NCI-H510A (cell line): ENCODE results near the gene TMEM131L.
"Not testable (repeated sequence)": the region's sequence is repeated elsewhere in the genome, so short reads cannot be mapped to it uniquely, and the experiment has no call there.

ENCODE experiments used
- DNase-seq: peaks from one replicate; lab custom pipeline; 2025; lab: John Stamatoyannopoulos, UW

The TMEM131L gene

DNA sequence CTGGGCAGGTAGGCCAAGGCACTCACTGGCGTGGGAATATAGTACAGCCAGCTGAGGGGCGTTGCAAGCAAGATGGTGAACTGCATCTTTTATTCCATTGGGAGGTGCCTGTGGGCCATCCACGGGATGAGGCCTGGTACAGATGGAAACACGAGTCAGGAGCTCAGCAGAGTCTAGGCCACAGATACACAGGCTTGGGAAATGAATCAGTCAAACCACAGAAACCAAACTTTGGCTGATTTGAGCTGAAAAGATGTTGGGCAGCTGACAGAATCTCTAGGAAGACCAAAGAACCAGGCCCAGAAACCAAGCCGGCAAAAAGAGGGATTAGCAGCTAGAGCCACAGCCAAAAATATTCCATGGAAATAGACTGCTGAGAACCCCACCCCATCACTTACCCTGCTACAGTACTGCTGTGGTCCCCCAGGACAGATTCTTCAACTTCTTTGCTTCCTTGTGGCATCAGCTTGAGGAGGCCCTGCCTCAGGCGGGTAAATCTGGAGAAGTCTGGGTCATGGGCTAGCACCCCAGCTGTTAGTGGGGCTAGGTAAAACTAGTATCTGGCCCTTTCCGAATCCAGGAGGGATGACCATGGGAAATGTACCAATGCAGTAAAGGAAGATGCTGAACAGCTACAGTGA is 75.4 kb downstream of the TMEM131L start:
- DNase-seq: no peak

DNA sequence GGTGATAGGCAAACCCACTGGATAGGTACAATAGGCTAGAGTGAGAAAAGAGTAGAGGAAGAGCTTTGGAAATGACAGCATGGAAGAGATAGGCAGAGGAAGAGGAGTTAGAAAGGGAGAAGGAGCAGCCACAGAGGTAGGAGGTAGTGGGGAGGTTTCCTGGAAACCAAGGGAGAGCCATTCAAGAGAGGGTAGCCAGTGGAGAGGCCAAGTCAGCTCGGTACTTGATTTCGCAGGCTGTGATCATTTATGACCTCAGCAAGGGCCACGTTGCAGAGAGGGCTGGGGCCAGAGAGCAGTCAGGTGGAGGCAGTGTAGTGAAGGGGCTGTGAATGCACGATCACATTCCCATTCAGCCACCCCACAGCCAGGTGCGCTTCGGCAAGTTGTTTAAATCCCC is 76.0 kb downstream of the TMEM131L start:
- no peak for DNase-seq

DNA sequence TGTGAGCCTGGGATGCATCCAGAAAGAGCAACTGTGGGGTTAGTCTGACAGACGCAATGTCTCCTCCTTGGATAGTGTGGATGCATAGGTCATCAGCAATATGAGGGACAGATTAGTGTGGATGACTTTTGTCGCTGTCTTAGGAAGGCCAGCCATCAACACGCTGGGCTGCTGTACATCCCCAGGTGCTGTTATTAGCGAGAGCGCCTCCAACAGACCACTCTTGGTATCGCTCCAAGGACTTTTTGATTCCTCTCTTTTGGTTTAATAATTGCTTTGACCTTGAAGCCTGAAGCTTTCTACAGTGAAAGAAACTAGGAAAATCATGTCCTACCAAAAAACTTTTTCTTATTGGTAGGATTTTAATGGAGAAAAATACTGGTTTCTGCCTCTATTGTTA is 76.7 kb downstream of the TMEM131L start:
- DNase-seq: no peak

DNA sequence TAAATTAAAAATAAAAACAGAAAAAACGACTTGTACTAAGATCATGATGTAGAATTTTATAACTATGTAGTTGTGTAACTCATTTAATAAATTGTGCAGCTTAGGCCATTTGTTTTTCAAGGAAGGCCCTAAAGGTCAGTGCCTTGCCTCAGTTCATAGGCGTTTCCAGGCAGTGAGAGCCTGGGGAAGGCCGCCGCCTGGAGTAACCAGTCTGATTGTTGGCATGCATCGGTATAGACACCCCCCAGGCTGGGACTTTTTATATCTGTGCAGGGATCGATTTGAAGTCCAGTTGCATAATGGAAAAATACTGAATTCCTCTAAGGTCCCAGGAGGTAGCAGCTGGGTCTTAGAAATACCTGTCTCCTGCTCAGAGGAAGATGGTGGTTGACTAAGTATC is 77.2 kb downstream of the TMEM131L start:
- DNase-seq: no peak

DNA sequence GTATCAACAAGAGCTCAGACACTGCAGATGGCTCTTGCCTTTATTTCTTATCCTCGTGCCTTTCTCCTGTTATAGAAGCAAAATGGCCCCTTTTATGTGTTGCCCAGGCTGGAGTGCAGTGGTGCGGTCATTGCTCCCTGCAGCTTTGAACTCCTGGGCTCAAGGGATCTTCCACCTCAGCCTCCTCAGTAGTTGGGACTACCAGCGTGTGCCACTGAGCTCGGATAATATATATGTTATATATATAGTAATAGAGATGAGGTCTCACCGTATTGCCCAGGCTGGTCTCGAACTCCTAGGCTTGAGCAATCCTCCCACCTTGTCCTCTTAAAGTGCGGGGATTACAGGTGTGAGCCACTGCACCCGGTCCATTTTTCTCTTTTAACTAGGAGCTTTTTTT is 79.7 kb downstream of the TMEM131L start:
- no peak for DNase-seq

DNA sequence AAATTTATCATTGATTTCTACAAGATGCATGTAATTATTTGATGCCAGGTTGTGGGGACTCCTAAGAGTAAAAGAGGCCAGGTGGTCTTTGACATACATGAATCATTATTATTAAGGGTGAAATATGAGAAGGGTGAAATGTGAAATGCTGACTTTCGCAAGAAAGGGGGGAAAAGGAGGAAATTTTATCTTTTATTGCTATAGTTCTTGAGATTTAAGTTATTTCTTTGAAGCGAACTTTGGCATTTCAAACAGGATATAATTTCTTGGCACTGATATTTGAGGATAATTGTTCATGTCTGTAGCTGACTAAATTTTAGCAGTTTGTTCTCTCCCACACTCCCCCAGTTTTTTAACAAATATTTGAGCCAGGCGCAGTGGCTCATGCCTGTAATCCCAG is 80.1 kb downstream of the TMEM131L start:
- DNase-seq: no peak

DNA sequence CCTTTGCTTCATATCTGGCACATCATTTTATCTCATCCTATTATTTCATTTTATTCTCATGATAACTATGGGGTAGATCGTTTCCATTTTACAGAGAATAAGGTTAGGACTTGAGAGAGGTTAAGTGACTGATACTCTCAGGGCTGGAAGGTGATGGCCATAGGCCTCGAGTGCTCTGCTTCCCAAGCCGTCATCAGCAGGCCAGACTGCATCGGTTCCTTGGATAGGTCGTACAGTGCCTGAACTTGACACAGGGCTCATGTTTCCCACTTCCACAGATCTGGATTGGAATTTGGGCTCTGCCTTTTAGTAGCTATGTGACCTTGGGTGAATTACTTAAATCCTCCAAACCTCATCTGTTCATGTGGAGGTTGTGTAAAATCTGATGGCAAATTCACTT is 81.4 kb downstream of the TMEM131L start:
- DNase-seq: no peak

DNA sequence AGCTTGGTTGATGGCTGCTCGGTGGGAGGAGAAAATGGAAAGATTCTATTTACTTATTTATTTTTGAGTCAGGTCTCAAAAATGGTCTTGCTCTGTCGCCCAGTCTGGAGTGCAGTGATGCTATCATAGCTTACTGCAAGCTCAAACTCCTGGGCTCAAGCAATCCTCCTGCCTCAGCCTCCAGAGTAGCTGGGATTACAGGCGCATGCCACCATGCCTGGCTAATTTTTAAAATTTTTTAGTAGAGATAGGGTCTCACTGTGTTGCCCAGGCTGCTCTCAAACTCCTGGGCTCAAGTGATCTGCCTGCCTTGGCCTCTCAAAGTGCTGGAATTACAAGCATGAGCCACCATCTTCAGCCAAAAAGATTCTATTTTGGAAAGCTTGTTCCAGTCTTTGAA is 82.7 kb downstream of the TMEM131L start:
- not testable (repeated sequence) for DNase-seq

DNA sequence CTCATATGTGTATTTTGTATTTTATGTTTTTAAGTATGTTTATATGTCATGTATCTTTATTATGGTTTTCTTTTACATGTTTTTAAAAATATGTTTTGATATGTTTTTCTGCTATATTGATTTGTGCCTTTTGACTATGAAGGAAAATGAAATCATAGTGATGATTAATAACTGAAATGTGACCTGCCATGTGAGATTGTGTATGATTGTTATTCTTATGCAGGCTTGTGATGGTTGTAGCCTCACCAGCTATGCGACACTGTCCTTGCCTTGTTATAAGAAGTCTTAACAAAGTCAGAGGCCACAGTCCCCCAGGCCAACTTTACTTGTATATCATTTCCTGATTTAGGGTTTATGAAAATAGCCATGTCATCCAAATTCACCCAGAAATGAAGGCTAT is 83.2 kb downstream of the TMEM131L start:
- DNase-seq: no peak

DNA sequence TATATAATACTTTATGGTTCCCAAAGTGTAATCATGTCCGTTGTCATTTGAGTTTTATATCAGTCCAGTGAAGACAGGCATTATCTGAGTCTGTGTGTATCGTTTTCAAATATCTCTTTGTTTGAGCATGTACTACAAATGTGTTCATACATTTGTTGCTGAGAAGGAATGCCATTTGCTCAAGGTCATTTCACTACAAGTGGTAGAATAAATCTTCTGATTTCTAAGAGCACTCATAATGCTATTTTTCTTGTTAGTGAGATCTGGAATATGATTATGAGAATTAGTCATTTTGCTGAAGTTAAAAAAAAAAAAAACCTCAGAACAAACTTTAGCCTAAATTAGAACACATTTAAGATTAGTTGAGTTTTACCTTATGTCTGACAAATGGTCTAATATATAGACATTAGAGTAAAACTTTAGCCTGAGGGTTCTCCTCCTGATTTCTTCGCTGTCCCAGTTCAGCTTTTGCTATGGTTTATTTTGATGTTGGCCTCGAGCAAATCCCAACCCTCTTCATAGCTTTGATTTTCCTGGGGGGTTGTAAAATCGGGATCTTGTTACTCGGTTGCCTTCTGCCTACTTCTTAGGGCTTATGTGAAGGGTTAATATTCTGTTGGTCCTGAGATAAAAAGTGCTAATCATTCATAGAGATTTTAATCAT is 87.1 kb downstream of the TMEM131L start:
- DNase-seq: no peak

DNA sequence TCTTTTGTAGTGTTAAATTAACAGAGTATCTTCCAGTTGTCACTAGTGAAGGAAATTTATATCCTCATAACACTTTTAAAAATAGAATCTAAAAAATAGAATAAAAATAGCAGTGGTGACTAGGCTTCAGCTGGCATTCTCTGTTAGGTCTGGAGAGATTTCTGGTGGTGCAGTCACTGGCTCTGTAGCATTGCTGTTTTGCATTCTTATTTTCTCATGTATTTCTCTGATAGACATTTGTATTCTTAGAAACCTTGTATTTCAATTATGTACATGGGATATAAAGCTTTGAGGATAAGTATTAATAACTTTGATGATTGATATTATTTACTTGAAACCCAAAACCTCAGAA is 87.6 kb downstream of the TMEM131L start:
- DNase-seq: no peak

DNA sequence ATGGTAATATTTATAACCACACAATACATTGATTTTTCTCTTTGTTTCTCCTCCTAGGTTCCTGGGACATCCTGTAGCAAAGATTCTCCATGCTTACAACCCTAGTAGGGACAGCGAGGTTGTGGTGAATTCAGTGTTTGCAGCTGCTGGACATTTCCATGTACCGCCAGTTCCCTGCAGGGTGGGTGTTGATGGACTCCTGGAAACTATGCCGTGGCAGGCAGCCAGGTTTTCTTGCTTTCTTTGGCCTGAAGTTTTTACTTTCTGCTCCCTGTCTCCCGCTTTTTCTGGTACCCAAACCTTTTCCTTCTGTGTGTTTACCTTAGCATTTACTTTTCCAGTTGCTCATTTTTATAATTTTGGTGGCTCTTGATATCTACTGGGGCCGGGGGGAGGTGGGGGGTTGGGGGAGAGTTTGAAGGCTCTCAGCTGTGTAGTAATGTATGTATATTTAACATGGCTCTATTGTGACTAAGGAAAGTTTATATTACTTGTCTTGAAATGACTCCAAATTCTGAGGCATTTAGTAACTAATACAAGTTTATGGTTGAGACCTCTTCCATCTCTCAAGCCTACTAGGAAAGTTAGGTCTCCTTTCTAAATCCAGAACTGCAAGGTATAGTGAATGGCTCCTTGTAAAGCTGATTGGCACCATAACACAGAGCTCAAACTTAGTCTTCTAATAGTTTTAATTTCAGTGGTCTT is 89.7 kb downstream of the TMEM131L start:
- DNase-seq: no peak

DNA sequence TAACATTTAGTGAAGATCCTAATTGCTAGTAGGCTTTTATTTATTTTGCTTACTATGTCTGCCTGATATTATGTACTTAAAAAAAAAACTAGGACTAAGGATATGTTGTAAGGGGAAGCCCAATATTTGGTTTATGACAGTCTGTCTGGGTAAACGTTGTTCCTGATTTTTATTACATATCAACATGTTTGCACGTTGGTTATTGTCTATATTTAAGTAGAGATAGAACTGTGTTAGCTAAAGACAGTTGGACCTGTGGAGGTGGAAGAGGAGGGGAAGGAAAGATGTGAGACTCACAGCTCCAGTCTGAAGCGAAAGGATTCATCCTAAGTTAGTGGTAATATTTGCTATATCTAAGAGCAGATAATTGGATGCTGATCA is 90.3 kb downstream of the TMEM131L start:
- no peak for DNase-seq

DNA sequence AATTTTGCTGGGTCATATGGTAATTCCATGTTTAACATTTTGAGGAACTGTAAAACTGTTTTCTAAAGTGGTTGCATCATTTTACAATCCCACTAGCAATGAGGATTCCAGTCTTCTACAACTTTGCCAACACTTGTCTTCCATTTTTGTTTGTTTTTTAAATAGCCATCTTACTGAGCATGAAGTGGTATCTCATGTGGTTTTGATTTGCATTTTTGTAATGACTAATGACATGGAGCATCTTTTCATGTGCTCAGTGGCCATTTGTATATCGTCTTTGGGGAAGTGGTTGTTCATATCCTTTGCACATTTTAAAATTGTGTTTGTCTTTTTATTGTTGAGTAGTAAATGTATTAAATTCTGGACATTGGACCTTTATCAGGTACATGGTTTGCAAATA is 94.7 kb downstream of the TMEM131L start:
- no peak for DNase-seq

DNA sequence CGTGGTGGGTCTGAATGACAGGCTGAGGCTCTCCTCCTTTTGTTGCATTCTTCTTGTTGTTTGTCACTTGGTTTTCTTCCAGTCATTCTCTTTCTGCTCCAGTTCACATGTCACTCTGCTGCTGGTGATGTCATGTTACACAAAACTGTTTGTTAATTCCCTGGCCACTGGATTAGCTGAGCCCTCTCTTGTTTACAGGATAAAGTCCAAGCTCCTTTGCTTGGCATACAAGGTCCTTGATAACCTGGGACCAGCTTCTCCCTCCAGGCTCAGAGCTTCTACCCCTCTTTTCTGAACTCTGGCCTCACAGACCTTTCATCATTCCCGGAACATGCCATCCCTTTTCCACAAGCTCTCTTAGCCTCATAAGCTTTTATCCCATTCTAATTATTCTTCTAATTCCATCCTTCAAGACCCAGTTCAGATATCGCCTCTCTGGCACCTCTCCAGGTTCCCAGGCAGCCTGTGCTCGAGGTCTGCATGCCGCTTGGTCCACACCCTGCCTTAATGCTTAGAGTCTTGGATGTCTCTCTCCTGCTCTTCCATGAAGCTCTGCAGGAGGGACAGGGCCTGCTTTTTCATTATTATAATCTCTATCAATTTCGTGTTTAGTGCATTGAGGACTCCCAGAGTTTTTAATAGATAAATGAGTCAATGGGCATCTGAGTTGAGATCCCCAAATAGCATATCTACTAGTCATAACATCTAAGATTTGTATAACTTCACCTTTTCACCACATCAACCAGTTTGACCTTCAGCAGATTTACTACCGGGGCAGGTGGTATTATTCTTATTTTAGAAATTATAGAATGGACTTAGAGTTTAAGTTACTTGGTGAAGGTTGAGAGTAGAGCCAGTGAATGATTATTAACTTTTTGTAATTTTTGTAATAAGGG is 98.7 kb downstream of the TMEM131L start:
- no peak for DNase-seq

DNA sequence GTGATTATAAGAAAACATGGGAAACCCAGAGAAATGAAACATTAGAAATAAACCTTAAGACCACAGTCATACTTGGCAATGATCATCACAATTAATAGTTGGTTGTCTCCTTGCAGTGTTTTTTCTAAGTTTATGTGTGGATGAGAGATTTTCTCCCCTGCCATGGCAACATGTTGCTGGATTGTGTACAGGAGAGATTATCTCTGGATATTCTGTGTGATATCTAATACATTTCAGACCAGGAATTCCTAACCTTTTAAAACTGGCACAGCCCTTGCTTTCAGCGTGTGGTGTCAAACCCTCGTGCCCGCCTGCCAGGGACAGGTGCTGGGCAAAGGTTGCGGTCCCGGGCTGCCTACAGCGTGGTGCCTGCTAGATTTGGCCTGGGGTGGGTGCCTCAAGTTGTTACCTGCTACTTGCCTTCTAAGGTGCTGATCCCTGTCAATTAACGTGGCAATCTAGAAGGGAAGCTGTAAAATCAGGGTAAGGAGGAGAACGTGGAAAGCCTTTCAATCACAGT is 100.5 kb downstream of the TMEM131L start:
- no peak for DNase-seq

DNA sequence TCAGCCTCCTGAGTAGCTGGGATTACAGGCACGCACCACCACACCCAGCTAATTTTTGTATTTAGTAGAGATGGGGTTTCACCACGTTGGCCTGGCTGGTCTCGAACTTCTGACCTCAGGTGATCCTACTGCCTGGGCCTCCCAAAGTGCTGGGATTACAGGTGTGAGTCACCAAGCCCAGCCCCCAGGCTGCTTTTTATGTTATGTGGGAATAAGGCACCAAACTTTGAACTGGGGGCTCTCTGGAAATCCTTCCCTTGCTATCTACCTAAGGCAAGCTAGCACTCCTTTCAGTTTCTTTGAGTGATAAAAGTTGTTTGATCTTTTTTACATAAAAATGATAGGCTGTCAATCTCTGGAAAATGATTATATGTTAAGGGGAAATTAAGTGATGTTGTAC is 101.5 kb downstream of the TMEM131L start:
- DNase-seq: not testable (repeated sequence)

DNA sequence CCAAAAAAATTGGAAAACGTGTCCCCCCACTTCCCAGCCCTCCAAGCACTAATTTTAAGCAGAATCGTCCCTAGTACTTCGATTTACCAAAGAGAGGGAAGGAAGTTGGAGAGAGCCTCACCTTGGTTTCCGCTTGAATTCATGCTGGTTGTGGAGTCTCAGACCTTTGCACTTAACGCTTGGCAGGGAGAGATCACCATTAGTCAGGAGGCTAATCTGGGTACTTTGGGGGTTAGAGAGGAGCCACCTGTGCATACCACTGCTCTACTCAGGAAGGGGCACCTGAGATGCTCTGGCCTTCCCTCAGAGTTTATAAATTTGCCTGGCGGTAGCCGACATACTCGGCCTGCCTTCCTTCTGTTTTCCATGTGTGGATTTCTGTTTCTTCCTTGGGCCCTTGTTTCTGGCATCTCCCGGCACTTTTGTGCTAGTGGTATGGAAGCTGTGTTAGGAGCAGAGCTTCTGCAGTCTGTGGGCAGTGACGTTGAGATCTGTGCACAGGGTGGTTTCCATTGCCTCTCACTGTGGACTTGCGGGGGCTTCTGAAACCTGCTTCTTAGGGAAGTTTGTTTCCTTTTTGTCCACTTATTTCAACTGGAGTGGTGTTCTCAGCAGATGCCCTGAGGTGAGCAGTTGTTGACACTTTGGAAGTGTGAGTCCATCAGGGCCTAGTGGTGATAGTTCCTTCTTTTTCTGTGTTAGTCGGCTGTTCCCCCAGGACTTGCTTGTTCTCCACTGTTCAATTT is 104.2 kb downstream of the TMEM131L start:
- DNase-seq: no peak

DNA sequence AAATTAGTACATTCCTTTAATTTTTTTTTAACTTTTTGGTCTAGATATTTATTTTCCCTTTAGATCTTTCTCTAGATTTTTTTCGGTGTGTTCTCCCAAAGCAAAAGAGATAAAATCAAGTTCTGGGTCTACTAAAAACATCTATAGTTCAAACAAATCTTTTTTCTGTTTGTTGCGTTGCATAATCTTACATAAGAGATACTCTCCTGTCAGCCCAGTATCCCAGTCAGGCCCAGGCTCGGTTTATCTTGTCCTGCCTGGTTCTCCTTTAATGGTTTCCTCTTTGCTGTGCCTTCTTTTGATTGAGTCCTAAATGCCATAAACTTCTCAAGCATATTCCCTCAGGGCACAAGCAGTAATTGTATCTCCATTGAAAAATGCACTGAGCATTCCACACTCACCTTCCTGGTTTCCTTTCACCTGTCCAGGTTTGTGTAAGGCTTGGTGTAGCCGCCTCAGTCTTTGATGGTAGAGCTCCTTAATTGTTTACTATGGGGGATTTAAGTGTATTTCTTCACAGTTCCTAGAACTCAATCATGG is 104.9 kb downstream of the TMEM131L start:
- DNase-seq: no peak

DNA sequence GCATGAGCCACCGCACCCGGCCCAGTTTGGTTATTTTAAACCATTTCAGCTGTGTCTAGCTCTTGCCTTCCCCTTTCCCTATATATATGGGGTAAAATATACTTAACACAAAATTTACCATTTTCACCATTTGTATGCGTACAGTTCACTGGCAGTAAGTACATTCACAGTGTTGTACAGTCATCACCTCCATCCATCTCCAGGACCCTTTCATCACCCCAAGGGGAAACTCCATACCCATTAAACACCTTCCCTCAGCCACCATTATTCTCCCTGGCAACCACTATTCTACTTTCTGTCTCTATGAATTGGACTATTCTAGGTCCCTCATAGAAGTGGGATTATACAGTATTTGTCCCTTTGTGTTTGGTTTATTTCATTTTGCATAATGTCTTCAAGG is 106.4 kb downstream of the TMEM131L start:
- no peak for DNase-seq

DNA sequence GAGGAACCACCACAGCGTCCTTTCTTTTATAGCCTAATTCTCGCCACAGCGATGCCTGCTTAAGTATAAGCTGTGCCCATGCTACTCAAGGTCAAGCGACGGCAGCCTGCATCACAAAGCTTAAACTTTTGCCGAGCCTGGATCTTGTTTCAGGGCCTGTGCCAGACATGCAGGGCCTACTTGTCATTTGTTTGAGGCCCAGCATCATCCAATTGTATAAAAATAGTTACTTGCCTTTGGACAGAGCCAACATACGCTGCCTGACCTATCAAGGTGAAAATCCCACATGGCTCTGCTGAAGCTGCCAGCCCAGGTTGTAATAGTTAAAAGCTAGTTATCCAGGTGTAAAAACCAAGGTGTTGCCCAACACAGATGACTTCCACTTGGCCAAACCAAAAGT is 107.1 kb downstream of the TMEM131L start:
- no peak for DNase-seq
